Activated CD4-positive, alpha-beta T cell treated with anti-CD3 and anti-CD28 coated beads, Interleukin-2, amount 50 U/mL, for 1 hour (primary cell): ENCODE measurements around the gene CEP350.
"Not testable (repeated sequence)": the region's sequence is repeated elsewhere in the genome, so short reads cannot be mapped to it uniquely, and the experiment has no call there.

ENCODE experiments used
- DNase-seq: peaks from one replicate; pipeline ENCODE4 v3.0.0-alpha.2; 2020

The CEP350 gene

DNA sequence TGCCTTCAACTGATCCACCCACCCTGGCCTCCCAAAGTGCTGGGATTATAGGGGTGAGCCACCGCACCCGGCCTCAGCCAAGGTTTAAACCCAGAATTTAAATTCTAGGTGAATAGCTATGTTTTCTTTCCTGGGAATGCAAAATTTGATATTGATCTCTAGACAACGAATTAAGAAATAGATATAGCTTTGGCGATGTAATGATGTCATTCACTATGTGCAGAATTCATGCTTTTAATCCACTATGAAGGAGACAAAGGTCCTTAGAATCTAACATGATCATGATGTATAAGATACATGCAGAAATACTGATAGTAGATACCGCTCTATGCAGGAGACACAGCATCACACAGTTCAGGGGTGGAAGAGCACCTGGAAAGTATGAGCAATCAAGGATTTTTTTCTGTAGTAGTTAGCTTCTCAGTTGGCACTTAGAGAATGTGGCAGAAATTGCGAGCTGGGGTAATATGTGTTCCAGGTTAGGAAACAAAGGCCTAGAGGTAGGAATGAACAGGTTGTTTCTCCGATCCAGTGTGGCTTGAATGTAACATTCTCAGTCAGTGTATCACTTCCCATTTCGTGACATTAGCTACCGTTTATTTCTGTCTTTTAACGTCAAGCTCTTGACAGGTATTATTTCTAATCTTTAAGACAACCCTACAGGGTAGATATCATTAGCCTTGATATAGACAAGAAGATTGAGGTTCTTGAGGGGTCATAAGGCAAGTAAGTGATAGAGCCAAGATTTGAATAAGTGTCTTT, 3.0 kb upstream of the CEP350 start:
- DNase-seq, result no peak

DNA sequence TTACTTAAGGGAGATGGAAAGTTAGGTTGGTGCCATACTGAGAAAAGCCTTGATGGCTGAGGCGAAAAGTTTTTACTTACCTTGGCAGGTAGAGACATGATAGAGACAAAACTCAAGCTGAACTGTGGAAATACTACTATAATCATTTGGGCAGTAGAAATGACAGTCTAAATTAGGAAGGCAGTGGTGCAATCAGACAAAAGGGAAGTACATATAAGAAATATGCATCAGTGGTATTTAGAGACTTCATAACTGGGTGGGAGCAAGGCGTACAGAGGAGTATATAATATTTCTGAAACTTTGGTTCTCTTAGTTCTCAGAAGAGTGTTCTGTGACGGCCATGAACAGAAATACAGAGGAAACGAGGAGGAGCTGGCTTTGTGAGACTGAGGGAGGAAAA, 2.4 kb upstream of the CEP350 start:
- no peak for DNase-seq

DNA sequence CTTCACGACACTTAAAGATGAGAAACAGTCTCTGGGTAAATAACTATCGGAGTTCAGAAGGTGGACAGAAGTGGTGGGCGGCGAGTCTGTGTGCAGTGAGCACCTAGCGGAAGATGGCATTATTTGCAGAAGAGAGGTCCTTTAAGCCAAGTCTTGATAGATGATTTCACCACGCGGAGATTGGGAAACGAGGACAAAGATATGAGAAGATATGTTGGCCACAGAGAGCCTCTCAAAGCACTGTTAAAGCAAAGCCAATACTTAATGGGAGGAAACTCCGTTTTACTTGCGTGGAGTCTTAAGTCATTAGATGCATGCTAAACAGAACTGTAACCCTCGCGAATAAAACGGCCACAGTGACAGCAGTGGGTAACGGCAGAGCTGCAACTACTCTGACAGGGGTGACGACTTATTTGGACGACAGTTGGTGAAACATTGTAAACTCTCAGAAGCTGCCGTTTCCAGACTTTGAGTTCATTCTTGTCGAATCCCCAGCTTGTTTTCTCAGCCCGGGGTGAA, 577 bp upstream of the CEP350 start:
- peak; percentile 24 for DNase-seq

DNA sequence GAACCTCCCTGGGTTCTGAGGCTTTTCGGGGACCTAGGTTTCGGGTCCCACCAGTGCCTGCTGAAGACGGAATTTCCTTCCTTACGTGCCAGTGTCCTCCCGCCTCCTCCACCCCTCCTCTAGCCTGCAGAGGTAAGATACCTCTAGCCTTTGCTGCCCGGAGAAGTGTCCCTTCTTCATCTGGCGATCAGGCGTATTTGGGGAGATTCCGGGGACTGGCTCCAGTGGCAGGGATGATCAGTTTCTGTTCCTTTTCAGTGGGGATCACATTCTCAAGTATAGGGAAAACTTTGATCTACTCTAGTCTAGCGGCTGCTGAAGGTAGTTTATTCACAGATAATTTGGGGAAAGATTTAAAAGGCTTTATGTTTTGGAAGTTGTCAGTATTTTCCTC, 674 bp downstream of the CEP350 start:
- no peak for DNase-seq

DNA sequence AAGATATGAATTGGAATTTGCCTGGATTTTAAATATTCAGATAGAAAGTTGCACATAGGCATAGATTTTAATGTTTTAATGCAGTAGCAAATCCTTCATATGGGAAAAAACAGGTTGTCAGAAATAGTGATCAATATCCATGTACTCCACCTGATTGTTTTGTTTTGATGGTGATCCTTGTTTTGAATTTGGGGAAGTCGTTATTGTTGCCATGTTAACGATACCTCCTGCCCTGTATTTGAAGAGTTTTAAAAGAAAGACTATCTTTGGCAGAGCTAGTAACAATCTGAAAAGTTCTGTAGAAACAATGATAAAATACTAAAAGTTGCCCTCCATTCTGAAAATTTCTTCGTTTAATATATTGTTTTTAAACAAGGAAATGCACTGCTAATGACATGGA, 1.1 kb downstream of the CEP350 start:
- no peak for DNase-seq

DNA sequence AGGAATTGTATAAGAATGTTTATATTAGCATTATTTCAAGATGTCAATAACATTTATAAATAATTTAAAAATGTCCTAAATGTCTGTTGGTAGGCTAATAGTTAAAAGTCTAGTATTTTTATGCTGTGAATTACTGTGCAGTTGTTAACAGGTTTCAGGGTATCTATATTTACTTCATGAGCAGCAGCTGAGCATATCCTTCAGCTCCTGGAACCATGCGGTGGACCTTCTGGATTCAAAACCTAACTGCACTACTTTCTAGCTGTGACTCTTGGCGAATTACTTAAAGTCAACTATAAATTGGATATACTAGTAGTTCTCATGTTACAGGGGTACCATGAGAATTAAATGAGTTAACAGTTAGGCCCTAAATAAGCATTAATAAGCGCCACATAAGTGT, 3.7 kb downstream of the CEP350 start:
- no peak for DNase-seq

DNA sequence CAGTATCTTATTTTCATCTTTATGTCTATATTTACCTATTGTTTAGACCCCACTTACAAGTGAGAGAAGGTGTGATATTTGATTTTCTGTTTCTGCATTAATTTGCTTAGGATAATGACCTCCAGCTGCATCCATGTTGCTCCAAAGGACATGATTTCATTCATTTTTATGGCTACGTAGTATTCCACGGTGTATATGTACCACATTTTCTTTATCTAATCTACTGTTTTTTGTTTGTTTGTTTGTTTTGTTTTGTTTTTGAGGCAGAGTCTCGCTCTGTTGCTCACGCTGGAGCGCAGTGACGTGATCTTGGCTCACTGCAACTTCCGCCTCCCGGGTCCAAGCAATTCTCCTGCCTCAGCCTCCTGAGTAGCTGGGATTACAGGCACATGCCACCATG, 7.6 kb downstream of the CEP350 start:
- not testable (repeated sequence) for DNase-seq

DNA sequence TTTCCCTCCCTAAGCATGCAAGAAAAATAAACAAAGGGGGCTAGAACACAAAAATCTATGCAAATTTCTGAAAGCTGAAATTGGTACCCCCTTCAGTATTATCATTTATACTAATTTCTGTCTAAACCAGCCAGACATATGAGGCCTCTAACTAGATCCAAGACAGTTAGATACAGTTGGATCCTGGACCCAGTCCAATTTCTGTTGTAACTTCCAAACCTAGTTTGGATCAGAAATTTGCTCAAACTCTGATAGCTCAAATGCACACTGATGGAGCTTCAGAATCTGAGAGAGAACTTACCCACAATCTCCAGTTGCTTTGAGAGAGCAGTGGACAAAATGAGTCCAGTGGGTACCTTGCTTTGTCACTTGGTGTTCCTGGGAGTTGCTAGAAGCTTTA, 11.9 kb downstream of the CEP350 start:
- no peak for DNase-seq

DNA sequence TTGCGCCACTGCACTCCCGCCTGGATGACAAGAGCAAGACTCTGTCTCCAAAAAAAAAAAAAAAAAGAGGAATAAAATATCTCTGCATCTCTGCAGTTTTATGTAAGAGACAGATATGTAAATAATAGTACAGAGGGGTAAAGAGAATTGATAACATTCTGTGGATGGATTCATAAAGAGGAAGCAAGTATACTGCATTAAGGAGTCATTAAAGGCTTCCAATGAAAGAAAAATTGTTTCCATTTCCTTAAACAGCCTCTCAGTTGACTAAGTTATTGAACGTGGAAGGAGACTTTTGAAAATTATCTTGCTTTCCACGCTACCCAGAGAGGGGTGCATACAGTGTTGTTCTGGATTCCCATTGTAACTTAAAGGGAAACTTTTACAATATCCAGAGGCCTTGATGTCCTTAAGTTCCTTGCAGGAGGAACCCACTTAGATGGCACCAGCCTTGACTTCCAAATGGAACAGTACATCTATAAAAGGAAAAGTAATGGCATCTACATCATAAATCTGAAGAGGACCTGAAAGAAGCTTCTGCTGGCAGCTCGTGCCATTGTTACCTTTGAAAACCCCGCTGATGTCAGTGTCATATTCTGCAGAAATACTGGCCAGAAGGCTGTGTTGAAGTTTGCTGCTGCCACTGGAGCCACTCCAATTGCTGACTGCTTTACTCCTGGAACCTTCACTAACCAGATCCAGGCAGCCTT, 13.8 kb downstream of the CEP350 start:
- DNase-seq, result no peak

DNA sequence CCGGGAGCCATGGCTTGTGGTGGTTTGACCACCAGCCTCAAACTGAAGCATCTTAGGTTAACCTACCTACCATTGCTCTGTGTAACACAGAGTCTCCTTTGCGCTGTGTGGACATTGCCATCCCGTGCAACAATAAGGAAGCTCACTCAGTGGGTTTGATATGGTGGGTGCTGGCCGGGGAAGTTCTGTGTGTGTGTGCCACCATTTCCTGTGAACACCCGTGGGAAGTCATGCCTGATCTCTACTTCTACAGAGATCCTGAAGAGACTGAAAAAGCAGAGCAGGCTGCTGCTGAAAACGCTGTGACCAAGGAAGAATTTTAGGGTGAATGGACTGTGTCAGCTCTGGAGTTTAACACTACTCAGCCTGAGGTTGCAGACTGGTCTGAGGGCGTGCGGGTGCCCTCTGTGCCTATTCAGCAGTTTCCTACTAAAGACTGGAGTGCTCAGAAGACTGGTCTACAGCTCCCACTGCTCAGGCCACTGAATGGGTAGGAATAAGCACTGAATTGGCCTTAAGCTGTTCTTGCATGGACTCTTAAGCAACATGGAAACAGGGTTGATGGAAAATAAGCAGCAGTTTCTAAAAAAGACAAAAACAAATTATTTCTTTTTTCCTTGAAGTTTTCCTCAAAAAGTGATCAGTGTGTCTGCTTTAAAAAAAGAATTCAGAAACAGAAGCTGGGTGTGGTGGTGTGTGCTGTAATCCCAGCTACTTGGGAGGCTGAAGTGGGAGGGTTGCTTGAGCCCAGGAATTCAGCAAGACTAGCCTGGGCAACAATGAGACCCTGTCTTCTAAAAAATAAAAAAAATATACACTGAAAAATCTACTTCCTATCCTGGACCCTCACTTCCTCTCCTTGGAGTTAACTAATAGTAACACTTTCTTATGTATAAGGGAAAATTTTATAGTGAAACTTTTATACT, 14.6 kb downstream of the CEP350 start:
- no peak for DNase-seq

DNA sequence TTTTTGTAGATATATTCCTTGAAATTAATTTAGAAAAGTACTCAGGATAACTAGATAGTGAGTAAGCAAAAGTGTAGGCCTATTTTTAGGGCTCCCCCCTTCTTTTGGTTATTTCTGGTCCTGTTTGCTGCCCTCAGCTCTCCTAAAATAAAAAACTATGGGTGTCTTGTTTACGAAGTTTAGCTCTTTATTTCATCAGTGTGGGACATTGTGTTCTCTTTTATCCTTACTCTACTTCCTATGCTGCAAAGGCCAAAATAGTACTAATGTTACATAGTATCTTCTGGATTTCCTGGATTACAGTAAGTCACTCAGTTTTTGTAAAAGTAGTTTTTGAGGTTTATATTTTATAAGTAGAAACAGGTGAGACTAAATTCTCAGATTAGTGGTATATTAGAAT, 15.4 kb downstream of the CEP350 start:
- DNase-seq, result no peak

DNA sequence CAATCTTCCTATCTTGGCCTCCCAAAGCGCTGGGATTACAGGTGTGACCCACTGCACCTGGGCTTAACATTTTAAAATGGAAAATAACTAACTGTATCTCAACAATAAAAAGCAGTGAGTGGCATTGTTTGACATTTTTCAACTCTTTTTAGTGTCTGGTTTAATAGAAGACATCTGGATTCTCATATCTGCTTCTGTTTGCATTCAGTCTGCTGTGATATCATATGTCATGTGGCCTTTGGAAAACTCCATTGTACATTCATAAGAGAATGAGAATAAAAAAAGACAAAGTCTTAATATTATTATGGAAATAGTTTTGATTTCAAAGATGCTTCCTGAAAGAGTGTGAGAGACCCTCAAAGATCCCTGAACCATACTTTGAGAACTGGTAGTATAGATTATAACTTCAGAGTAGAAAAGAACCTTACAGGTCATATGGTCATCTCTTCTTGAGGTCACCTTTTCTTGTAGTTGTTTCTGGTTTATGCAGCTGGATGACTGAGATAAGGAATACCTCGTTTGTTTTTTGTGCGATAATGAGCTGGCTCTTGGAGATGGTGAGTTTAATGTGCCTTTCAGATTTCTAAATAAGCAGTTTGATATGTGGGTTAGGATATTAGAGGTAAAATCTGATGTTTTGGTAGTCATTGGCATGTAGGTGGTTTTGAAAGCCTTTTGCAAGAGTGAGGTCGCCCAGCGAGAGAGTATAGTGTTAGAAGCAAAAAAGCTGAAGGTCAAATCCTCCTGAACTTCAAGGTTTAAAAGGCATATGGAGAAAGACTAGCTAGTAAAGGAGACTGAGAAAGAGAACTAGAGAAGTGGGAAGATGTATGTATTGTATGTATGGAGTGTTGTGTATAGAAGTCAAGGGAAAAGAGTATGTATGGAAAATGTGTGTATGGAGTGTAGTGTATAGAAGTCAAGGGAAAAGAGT, 17.2 kb downstream of the CEP350 start:
- no peak for DNase-seq

DNA sequence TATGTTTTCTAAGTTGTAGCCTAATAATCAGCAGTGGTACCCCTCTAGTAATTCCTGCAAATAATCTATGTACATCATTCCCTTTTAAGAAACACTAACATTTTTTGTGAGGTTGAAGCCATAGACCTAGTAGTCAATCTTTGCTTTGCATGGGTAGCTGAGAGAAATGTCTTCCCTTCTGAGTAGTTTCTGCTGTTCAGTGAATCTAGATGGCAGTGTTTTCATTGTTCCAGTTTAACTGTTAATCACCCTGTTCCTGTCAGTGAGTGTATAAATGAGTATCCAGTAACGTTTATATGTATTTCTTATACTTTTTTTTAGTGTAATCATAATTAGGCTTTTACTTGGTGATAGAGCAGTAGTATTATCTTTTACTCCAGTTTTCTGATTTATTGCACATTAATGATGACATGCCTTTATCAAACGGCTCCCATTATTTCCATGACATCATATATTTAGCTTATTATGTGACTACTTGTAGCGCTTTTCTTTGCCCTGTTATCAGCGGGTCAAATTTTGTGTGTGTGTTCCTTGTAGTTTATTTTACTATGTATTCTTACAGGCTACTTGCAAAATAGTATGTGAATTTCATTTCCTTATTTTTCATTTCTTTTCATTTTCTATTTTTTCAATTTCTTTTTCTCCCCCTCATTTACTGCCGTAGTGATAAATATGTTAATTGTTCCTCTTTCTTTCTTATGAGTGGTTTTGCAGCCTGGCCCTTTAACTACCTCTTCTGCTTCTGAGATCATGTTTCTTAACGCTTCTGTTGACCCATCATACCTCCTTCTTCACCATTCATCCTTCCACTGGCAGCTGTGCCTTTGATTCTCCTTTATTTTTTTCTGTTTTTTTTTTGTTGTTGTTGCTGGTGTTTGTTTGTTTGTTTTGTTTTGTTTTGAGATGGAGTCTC, 18.8 kb downstream of the CEP350 start:
- DNase-seq, result no peak

DNA sequence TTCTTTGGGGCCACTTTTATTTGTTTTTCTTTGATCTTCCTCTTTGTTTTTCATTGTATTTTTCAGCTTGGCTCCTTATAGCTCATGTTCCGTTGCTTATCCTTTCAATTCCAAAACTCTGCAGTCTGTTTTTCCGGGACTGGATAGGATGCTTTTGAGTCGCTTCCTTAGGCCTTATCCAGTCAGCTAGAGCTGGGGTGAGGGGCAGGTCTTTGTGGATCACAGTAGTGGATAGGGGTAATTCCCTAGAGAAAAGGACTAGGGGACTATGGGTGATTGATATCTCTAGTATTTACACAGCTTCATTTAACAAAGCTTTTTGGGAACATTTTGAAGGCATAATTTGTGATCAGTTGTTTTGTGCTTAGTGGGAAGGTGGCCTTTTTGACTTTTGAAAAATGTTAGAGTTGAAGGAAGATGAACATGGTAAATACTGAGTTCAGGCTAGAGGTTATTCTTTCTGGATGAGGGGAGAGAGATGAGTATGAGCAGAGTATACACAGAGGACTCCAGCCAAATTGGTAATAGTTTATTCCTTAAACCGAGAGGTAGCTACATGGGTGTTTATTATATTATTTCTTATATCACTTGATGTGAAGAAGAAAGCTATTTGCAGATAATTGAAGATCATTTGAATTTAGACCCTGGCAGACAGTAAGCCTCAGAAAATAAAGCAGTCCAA, 22.5 kb downstream of the CEP350 start:
- DNase-seq, result no peak

DNA sequence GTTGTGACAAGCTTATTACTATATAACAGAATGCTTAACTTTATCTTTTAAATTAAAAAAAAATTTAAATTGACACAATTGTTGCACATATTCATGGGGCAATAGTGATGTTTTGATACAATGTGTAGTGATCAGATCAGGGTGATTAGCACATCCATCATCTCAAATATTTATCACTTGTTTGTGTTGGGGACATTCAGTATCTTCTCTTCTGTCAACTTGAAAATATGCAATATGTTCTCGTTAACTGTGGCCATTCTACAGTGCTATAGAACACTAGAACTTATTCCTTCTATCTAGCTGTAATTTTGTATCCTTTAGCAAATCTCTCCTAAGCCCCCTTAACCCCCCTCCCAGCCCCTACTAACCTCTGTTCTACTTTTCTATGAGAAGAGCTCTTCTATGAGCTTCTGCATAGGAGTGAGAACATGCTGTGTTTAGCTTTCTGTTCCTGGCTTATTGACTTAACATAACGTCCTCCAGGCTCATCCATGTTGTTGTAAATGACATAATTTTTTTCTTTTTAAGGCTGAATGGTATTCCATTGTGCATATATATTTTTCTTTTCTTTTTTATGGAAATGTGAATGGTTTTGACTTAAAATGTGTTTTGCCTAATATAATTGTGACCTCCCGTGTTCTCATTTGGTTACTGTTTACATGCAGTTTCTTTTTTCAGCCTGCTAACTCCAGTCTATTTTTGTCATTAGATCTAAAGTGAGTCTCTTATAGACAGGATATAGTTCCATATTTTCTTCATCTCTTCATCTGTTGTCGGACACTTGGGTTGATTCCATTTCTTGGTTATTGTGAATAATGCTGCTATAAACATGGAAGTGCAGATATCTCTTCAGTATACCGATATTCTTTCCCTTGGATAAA, 23.8 kb downstream of the CEP350 start:
- no peak for DNase-seq

DNA sequence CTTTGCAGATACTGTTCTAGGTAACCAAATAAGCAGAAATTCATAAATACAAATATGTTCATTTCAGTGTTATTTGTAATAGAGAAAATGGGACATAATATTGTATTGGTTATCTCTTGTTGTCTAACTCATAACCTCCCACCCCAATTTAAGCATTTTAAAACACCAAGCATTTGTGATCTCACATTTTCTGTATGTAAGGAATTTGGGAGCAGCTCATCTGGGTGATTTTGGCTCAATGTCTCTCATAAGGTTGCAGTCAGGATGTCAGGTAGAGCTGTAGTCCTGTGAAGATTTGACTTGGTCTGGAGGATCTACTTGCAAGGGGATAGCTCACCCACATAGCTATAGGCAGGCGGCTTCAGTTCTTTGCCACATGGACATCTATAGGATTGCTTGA, 29.5 kb downstream of the CEP350 start:
- DNase-seq, result no peak

DNA sequence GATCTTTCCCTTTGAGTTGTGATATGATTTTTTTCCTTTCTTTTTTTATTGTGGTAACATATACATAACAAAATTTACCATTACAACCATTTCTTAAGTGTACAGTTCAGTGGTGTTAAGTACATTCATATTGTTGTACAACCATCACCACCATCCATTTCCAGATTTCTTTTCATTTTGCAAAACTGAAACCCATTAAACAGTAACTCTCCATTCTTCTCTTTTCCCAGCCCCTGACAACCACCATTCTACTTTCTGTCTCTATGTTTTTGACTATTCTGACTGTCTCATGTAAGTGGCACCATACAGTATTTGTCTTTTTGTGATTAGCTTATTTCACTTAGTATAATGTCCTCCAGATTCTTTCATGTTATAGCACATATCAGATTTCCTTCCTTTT, 30.3 kb downstream of the CEP350 start:
- DNase-seq, result no peak

DNA sequence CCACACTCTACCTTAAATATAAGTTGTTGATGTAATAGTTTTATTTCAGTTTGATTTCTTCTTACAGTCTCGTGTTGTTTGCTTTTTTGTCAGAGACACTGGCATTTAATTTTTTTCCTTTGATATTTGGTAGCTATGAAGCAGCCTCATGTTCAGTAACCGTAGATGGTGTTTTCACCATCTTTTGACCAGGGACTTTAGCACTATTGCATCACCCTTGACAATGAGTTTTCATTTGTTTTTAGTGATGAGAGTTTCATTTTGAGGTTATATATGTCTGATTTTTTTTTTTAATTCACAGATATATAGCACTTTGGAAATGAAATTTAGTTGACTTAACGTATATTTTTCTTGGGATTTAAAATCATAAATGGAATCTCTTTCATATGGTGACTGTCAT, 36.2 kb downstream of the CEP350 start:
- no peak for DNase-seq

DNA sequence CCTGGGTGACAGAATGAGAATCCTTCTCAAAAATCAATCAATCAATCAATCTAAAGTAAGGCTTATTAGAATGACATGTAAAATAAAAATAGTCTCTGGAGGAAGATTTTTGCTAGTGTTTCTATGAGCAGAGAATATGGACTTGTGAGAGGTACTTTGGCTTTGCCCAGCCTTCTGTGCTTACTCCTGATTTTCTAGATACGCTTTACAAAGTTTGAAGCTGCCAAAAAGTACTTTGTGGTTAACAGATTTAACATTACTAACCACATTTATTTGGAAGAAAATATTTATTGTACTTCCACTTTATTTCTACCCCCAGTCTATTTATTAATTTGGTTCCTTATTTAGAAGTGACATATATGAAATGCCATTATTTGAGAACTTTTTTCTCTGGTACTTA, 41.0 kb downstream of the CEP350 start:
- DNase-seq, result no peak
